ENCODE measurements around the gene KIF2B.

KIF2B gene, protein sequence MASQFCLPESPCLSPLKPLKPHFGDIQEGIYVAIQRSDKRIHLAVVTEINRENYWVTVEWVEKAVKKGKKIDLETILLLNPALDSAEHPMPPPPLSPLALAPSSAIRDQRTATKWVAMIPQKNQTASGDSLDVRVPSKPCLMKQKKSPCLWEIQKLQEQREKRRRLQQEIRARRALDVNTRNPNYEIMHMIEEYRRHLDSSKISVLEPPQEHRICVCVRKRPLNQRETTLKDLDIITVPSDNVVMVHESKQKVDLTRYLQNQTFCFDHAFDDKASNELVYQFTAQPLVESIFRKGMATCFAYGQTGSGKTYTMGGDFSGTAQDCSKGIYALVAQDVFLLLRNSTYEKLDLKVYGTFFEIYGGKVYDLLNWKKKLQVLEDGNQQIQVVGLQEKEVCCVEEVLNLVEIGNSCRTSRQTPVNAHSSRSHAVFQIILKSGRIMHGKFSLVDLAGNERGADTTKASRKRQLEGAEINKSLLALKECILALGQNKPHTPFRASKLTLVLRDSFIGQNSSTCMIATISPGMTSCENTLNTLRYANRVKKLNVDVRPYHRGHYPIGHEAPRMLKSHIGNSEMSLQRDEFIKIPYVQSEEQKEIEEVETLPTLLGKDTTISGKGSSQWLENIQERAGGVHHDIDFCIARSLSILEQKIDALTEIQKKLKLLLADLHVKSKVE

DNA sequence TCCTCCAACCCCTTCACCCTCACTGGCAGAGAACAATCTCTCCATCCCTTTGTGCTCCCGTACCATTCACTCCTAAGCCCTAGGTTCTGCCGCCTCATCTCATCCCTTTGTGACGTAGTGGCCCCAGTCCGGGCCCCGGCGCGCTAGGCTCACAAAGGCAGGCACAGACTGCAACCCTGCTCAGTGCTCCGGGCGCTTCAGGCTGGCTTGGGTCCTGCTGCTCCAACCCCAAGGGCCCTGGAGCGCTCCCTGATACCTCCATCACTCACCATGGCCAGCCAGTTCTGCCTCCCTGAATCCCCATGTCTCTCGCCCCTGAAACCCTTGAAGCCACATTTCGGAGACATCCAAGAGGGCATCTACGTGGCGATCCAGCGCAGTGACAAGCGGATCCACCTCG lies at the start of gene KIF2B:
Gene KIF2B, plus strand, starts transcription at position 164 of the 400 bp plus-strand sequence. Its CDS starts 107 bp downstream, at position 271.
- ATAC-seq = no peak
- TF ChIP-seq ZFP3 (CRISPR knock-in tag; IDR thresholded peaks at IDR 0.05) = no peak
- TF ChIP-seq ZNF8 (CRISPR knock-in tag; IDR thresholded peaks at IDR 0.05) = no peak
- TF ChIP-seq, protein P1, sequence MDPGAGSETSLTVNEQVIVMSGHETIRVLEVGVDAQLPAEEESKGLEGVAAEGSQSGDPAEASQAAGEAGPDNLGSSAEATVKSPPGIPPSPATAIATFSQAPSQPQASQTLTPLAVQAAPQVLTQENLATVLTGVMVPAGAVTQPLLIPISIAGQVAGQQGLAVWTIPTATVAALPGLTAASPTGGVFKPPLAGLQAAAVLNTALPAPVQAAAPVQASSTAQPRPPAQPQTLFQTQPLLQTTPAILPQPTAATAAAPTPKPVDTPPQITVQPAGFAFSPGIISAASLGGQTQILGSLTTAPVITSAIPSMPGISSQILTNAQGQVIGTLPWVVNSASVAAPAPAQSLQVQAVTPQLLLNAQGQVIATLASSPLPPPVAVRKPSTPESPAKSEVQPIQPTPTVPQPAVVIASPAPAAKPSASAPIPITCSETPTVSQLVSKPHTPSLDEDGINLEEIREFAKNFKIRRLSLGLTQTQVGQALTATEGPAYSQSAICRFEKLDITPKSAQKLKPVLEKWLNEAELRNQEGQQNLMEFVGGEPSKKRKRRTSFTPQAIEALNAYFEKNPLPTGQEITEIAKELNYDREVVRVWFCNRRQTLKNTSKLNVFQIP (CRISPR knock-in tag; IDR thresholded peaks at IDR 0.05; ENCODE audit: borderline replicate concordance, low read depth) = no peak
- TF ChIP-seq ZC3H10 (CRISPR knock-in tag; IDR thresholded peaks at IDR 0.05) = no peak
- no peak for TF ChIP-seq PPARA (CRISPR knock-in tag; IDR thresholded peaks at IDR 0.05; ENCODE audit: borderline replicate concordance)
- TF ChIP-seq ZNF565 (CRISPR knock-in tag; conservative IDR thresholded peaks at IDR 0.05; ENCODE audit: low read depth) = no peak
- TF ChIP-seq GLIS3 (CRISPR knock-in tag; IDR thresholded peaks at IDR 0.05) = no peak
- TF ChIP-seq ISL1 (CRISPR knock-in tag; IDR thresholded peaks at IDR 0.05) = no peak
- TF ChIP-seq TOX (CRISPR knock-in tag; IDR thresholded peaks at IDR 0.05; ENCODE audit: borderline replicate concordance) = no peak
- TF ChIP-seq, protein P2, sequence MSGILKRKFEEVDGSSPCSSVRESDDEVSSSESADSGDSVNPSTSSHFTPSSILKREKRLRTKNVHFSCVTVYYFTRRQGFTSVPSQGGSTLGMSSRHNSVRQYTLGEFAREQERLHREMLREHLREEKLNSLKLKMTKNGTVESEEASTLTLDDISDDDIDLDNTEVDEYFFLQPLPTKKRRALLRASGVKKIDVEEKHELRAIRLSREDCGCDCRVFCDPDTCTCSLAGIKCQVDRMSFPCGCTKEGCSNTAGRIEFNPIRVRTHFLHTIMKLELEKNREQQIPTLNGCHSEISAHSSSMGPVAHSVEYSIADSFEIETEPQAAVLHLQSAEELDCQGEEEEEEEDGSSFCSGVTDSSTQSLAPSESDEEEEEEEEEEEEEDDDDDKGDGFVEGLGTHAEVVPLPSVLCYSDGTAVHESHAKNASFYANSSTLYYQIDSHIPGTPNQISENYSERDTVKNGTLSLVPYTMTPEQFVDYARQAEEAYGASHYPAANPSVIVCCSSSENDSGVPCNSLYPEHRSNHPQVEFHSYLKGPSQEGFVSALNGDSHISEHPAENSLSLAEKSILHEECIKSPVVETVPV (CRISPR knock-in tag; IDR thresholded peaks at IDR 0.05) = no peak
- no peak for TF ChIP-seq RARB (CRISPR knock-in tag; IDR thresholded peaks at IDR 0.05)
- TF ChIP-seq, protein P3, sequence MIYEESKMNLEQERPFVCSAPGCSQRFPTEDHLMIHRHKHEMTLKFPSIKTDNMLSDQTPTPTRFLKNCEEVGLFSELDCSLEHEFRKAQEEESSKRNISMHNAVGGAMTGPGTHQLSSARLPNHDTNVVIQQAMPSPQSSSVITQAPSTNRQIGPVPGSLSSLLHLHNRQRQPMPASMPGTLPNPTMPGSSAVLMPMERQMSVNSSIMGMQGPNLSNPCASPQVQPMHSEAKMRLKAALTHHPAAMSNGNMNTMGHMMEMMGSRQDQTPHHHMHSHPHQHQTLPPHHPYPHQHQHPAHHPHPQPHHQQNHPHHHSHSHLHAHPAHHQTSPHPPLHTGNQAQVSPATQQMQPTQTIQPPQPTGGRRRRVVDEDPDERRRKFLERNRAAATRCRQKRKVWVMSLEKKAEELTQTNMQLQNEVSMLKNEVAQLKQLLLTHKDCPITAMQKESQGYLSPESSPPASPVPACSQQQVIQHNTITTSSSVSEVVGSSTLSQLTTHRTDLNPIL (CRISPR knock-in tag; IDR thresholded peaks at IDR 0.05; ENCODE audit: low read depth) = no peak
- TF ChIP-seq BACH2 (CRISPR knock-in tag; IDR thresholded peaks at IDR 0.05; ENCODE audit: borderline replicate concordance) = no peak
- no peak for TF ChIP-seq TCF4 (CRISPR knock-in tag; IDR thresholded peaks at IDR 0.05; ENCODE audit: borderline replicate concordance)
- no peak for TF ChIP-seq ESRRG (CRISPR knock-in tag; IDR thresholded peaks at IDR 0.05)

DNA sequence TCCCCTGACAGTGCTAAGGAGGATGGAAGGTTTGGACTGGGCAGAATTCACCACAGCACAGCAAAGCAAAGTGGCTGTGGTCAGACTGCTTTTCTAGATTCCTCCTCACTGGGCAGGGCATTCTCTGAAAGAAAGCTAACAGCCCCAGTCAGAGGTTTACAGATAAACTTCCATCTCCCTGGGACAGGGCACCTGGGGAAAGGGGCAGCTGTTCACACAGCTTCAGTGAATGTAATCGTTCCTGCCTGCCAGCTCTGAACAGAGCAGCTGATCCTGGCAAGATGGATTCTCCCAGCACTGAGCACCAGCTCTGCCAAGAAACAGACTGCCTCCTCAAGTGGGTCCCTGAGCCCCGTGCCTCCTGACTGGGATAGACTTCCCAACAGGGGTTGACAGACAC lies 42.4 kb upstream of the KIF2B start:
- TF ChIP-seq, protein P4, sequence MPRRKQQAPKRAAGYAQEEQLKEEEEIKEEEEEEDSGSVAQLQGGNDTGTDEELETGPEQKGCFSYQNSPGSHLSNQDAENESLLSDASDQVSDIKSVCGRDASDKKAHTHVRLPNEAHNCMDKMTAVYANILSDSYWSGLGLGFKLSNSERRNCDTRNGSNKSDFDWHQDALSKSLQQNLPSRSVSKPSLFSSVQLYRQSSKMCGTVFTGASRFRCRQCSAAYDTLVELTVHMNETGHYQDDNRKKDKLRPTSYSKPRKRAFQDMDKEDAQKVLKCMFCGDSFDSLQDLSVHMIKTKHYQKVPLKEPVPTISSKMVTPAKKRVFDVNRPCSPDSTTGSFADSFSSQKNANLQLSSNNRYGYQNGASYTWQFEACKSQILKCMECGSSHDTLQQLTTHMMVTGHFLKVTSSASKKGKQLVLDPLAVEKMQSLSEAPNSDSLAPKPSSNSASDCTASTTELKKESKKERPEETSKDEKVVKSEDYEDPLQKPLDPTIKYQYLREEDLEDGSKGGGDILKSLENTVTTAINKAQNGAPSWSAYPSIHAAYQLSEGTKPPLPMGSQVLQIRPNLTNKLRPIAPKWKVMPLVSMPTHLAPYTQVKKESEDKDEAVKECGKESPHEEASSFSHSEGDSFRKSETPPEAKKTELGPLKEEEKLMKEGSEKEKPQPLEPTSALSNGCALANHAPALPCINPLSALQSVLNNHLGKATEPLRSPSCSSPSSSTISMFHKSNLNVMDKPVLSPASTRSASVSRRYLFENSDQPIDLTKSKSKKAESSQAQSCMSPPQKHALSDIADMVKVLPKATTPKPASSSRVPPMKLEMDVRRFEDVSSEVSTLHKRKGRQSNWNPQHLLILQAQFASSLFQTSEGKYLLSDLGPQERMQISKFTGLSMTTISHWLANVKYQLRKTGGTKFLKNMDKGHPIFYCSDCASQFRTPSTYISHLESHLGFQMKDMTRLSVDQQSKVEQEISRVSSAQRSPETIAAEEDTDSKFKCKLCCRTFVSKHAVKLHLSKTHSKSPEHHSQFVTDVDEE (CRISPR knock-in tag; IDR thresholded peaks at IDR 0.05) = no peak
- TF ChIP-seq GLIS3 (CRISPR knock-in tag; IDR thresholded peaks at IDR 0.05) (no peak), BACH2 (CRISPR knock-in tag; IDR thresholded peaks at IDR 0.05; ENCODE audit: borderline replicate concordance) (no peak), ISL1 (CRISPR knock-in tag; IDR thresholded peaks at IDR 0.05) (no peak), OSR1 (CRISPR knock-in tag; IDR thresholded peaks at IDR 0.05) (no peak), CSDC2 (CRISPR knock-in tag; IDR thresholded peaks at IDR 0.05) (no peak), ZNF8 (CRISPR knock-in tag; IDR thresholded peaks at IDR 0.05) (no peak), ESRRG (CRISPR knock-in tag; IDR thresholded peaks at IDR 0.05) (no peak), TOX (CRISPR knock-in tag; IDR thresholded peaks at IDR 0.05; ENCODE audit: borderline replicate concordance) (no peak), ARNTL (CRISPR knock-in tag; IDR thresholded peaks at IDR 0.05; ENCODE audit: borderline replicate concordance, low read depth) (no peak), RARB (CRISPR knock-in tag; IDR thresholded peaks at IDR 0.05) (no peak), PPARA (CRISPR knock-in tag; IDR thresholded peaks at IDR 0.05; ENCODE audit: borderline replicate concordance) (no peak), ZNF70 (CRISPR knock-in tag; IDR thresholded peaks at IDR 0.05) (no peak), SNAI2 (CRISPR knock-in tag; IDR thresholded peaks at IDR 0.05) (no peak), ZNF565 (CRISPR knock-in tag; conservative IDR thresholded peaks at IDR 0.05; ENCODE audit: low read depth) (no peak), ZFP3 (CRISPR knock-in tag; IDR thresholded peaks at IDR 0.05) (no peak)
- TF ChIP-seq, protein P2 (CRISPR knock-in tag; IDR thresholded peaks at IDR 0.05) = no peak
- TF ChIP-seq, protein P5, sequence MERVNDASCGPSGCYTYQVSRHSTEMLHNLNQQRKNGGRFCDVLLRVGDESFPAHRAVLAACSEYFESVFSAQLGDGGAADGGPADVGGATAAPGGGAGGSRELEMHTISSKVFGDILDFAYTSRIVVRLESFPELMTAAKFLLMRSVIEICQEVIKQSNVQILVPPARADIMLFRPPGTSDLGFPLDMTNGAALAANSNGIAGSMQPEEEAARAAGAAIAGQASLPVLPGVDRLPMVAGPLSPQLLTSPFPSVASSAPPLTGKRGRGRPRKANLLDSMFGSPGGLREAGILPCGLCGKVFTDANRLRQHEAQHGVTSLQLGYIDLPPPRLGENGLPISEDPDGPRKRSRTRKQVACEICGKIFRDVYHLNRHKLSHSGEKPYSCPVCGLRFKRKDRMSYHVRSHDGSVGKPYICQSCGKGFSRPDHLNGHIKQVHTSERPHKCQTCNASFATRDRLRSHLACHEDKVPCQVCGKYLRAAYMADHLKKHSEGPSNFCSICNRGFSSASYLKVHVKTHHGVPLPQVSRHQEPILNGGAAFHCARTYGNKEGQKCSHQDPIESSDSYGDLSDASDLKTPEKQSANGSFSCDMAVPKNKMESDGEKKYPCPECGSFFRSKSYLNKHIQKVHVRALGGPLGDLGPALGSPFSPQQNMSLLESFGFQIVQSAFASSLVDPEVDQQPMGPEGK (CRISPR knock-in tag; IDR thresholded peaks at IDR 0.05; ENCODE audit: borderline replicate concordance) = no peak
- TF ChIP-seq, protein P3 (CRISPR knock-in tag; IDR thresholded peaks at IDR 0.05; ENCODE audit: low read depth) = no peak
- ATAC-seq = no peak
